ENCODE results near the gene SMIM14.
"Not testable (repeated sequence)": the region's sequence is repeated elsewhere in the genome, so short reads cannot be mapped to it uniquely, and the experiment has no call there.

GRCh38 chr4:39532237-39532636, 106.4 kb downstream of the SMIM14 start:
- TF ChIP-seq, protein P1, sequence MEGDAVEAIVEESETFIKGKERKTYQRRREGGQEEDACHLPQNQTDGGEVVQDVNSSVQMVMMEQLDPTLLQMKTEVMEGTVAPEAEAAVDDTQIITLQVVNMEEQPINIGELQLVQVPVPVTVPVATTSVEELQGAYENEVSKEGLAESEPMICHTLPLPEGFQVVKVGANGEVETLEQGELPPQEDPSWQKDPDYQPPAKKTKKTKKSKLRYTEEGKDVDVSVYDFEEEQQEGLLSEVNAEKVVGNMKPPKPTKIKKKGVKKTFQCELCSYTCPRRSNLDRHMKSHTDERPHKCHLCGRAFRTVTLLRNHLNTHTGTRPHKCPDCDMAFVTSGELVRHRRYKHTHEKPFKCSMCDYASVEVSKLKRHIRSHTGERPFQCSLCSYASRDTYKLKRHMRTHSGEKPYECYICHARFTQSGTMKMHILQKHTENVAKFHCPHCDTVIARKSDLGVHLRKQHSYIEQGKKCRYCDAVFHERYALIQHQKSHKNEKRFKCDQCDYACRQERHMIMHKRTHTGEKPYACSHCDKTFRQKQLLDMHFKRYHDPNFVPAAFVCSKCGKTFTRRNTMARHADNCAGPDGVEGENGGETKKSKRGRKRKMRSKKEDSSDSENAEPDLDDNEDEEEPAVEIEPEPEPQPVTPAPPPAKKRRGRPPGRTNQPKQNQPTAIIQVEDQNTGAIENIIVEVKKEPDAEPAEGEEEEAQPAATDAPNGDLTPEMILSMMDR (IDR thresholded peaks at IDR 0.05): not testable (repeated sequence)
- not testable (repeated sequence) for TF ChIP-seq SIN3A (IDR thresholded peaks at IDR 0.05; ENCODE audit: borderline replicate concordance, insufficient read depth, low read depth, low read length); POLR2AphosphoS5 (IDR thresholded peaks at IDR 0.05; ENCODE audit: low read depth, low read length); REST (IDR thresholded peaks at IDR 0.05; ENCODE audit: insufficient read depth in 1 of 2, low read depth in 2 of 2, low read length in 1 of 2); TCF7L2 (IDR thresholded peaks at IDR 0.05; ENCODE audit: low read depth, low read length)
